IMR-90 (cell line): Measurements from ENCODE around the gene NAIF1. TPM values are rescaled to one million over a fixed set of nuclear protein-coding genes. Genes with fewer than 3 reads are reported as not detected.

Experiments used
- ATAC-seq: fragments of 200-7000 bp; cut with Tn5 transposase; 2 replicates; pipeline ENCODE4 v1.9.1; 2020; ENCODE audit warnings: low read depth, mild to moderate bottlenecking, moderate library complexity
- BruUV-seq: library from RNA; stranded (reverse); fragments of 400-500 nt; replicated peaks from 2 replicates; lab custom pipeline; 2021; lab: Mats Ljungman, UMichigan
- CTCF ChIA-PET: fragments of 300-600 bp; formaldehyde crosslinking; extraction: SDS; loops from one replicate; lab custom pipeline; 2021; ENCODE audit warnings: antibody characterized with exemption; lab: Yijun Ruan, JAX
- POLR2A ChIA-PET: fragments of 300-600 bp; sonication (Branson Sonifier 250); formaldehyde crosslinking; loops from one replicate; lab custom pipeline; 2022; ENCODE audit warnings: antibody characterized with exemption; ENCODE audit not compliant: unreplicated experiment; lab: Charles Lee
- DNase-seq: peaks from one replicate; pipeline ENCODE4 v3.0.0; 2013
- H2AFZ ChIP-seq: replicated peaks from 2 replicates; pipeline ENCODE3; 2013; ENCODE audit warnings: low read length, mild to moderate bottlenecking; ENCODE audit not compliant: poor library complexity
- H2AK5ac ChIP-seq: 2 replicates; pipeline ENCODE4 v1.6.1; 2013; ENCODE audit warnings: low read depth, low read length, inconsistent platforms
- H2AK9ac ChIP-seq: replicated peaks from 2 replicates; pipeline ENCODE3; 2013; ENCODE audit warnings: mild to moderate bottlenecking, low read depth, low read length, moderate library complexity; ENCODE audit not compliant: poor library complexity
- H2BK120ac ChIP-seq: 2 replicates; pipeline ENCODE4 v1.6.1; 2013; ENCODE audit warnings: low read depth, low read length, inconsistent platforms
- H2BK15ac ChIP-seq: 3 replicates; pipeline ENCODE4 v1.6.1; 2013; ENCODE audit warnings: low read depth, low read length, inconsistent platforms
- H2BK20ac ChIP-seq: 2 replicates; pipeline ENCODE4 v1.6.1; 2013; ENCODE audit warnings: low read depth, mild to moderate bottlenecking, inconsistent platforms, low read length, moderate library complexity
- H2BK5ac ChIP-seq: 2 replicates; pipeline ENCODE4 v1.6.1; 2013; ENCODE audit warnings: mild to moderate bottlenecking, low read depth, low read length, inconsistent platforms; ENCODE audit not compliant: poor library complexity, severe bottlenecking
- H3K14ac ChIP-seq: replicated peaks from 2 replicates; pipeline ENCODE4 v1.6.1; 2013; ENCODE audit warnings: low read depth, low read length, inconsistent platforms
- H3K18ac ChIP-seq: 2 replicates; pipeline ENCODE4 v1.6.1; 2013; ENCODE audit warnings: low read depth, low read length, control low read depth
- H3K23ac ChIP-seq: 2 replicates; pipeline ENCODE4 v1.6.1; 2013; ENCODE audit warnings: low read depth, low read length, inconsistent platforms
- H3K27ac ChIP-seq: 2 replicates; pipeline ENCODE4 v1.5.1; 2013; ENCODE audit warnings: mild to moderate bottlenecking, control low read depth, low read length; ENCODE audit not compliant: insufficient read depth
- H3K27me3 ChIP-seq: 2 replicates; pipeline ENCODE4 v1.6.1; 2013; ENCODE audit warnings: low read length; ENCODE audit not compliant: control insufficient read depth, insufficient read depth
- H3K36me3 ChIP-seq: 2 replicates; pipeline ENCODE4 v1.6.1; 2013; ENCODE audit warnings: low read length, mixed read lengths; ENCODE audit not compliant: control insufficient read depth, insufficient read depth
- H3K4ac ChIP-seq: 2 replicates; pipeline ENCODE4 v1.6.1; 2013; ENCODE audit warnings: low read depth, low read length, inconsistent platforms
- H3K4me1 ChIP-seq: 2 replicates; pipeline ENCODE4 v1.6.1; 2013; ENCODE audit warnings: low read length, mixed read lengths; ENCODE audit not compliant: control insufficient read depth, insufficient read depth
- H3K4me2 ChIP-seq: 2 replicates; pipeline ENCODE4 v1.6.1; 2013; ENCODE audit warnings: low read depth, mild to moderate bottlenecking, control low read depth, low read length, moderate library complexity
- H3K4me3 ChIP-seq: 2 replicates; pipeline ENCODE4 v1.5.1; 2013; ENCODE audit warnings: low read depth, mild to moderate bottlenecking, control low read depth, low read length, moderate library complexity; ENCODE audit not compliant: insufficient read depth
- H3K56ac ChIP-seq: 2 replicates; pipeline ENCODE4 v1.6.1; 2013; ENCODE audit warnings: low read length, inconsistent platforms; ENCODE audit not compliant: insufficient read depth; ENCODE audit errors: extremely low read depth
- H3K79me1 ChIP-seq, 2 experiments: 2 replicates each; pipeline ENCODE4 v1.6.1; 2013; ENCODE audit warnings: low read length in 2 of 2, inconsistent platforms in 1 of 2, low read depth in 1 of 2
- H3K9ac ChIP-seq: 2 replicates; pipeline ENCODE4 v1.6.1; 2013; ENCODE audit warnings: low read depth, low read length, control low read depth
- H3K9me1 ChIP-seq: 2 replicates; pipeline ENCODE4 v1.6.1; 2013; ENCODE audit warnings: low read length, inconsistent platforms; ENCODE audit not compliant: insufficient read depth
- H3K9me3 ChIP-seq: 2 replicates; pipeline ENCODE4 v1.6.1; 2013; ENCODE audit warnings: low read length; ENCODE audit not compliant: control insufficient read depth, insufficient read depth
- H4K20me1 ChIP-seq: 2 replicates; pipeline ENCODE4 v1.6.1; 2013; ENCODE audit warnings: low read length, inconsistent platforms; ENCODE audit not compliant: insufficient read depth
- H4K5ac ChIP-seq: 2 replicates; pipeline ENCODE4 v1.6.1; 2013; ENCODE audit warnings: mild to moderate bottlenecking, low read depth, low read length, control low read depth
- H4K8ac ChIP-seq, 2 experiments: 2 replicates each; pipeline ENCODE4 v1.6.1; 2013; ENCODE audit warnings: low read depth in 2 of 2, low read length in 2 of 2, control low read depth in 1 of 2, inconsistent platforms in 1 of 2
- H4K91ac ChIP-seq: 2 replicates; pipeline ENCODE4 v1.6.1; 2013; ENCODE audit warnings: low read depth, low read length, inconsistent platforms; ENCODE audit not compliant: insufficient read depth
- BHLHE40 ChIP-seq: fragments of 150-350 bp; IDR thresholded peaks from 2 replicates; pipeline ENCODE4 v1.6.1; 2016; ENCODE audit warnings: mild to moderate bottlenecking, low read depth, low read length
- CTCF ChIP-seq: conservative IDR thresholded peaks from 2 replicates; pipeline ENCODE4 v1.5.1; 2012; ENCODE audit warnings: mild to moderate bottlenecking, low read depth, low read length, improper control_type of control experiment
- ELK1 ChIP-seq: fragments of 150-350 bp; IDR thresholded peaks from 2 replicates; pipeline ENCODE4 v1.6.1; 2016; ENCODE audit warnings: low read depth, mild to moderate bottlenecking, low read length, moderate library complexity, borderline replicate concordance
- FOS ChIP-seq: fragments of 150-350 bp; IDR thresholded peaks from 2 replicates; pipeline ENCODE4 v1.6.1; 2016; ENCODE audit warnings: low read depth, low read length
- MAFK ChIP-seq: IDR thresholded peaks from 2 replicates; pipeline ENCODE4 v1.6.1; 2012; ENCODE audit warnings: low read depth, low read length, improper control_type of control experiment
- MXI1 ChIP-seq: IDR thresholded peaks from 2 replicates; pipeline ENCODE4 v1.6.1; 2012; ENCODE audit warnings: low read depth, mild to moderate bottlenecking, low read length, moderate library complexity, borderline replicate concordance
- NFE2L2 ChIP-seq: fragments of 150-350 bp; IDR thresholded peaks from 2 replicates; pipeline ENCODE4 v1.6.1; 2016; ENCODE audit warnings: low read depth, mild to moderate bottlenecking, low read length
- POLR2A ChIP-seq: IDR thresholded peaks from 2 replicates; pipeline ENCODE4 v1.6.1; 2012; ENCODE audit warnings: mild to moderate bottlenecking, low read depth, low read length
- RFX5 ChIP-seq: IDR thresholded peaks from 2 replicates; pipeline ENCODE4 v1.8.0; 2012; ENCODE audit warnings: low read depth, mild to moderate bottlenecking, low read length, moderate library complexity
- SMC3 ChIP-seq: fragments of 150-350 bp; IDR thresholded peaks from 2 replicates; pipeline ENCODE4 v1.6.1; 2016; ENCODE audit warnings: low read depth, mild to moderate bottlenecking, antibody characterized with exemption, low read length, moderate library complexity
- WGBS, 2 experiments: methylation state at CpG; one replicate each; pipeline versions ENCODE4 v1.1.5 to v1.1.7; 2013; ENCODE audit warnings: missing lambda C conversion rate in 2 of 2; ENCODE audit not compliant: insufficient read length in 1 of 2; ENCODE audit errors: extremely low coverage in 2 of 2; 5-methylcytosine and 5-hydroxymethylcytosine counted together
- dilution Hi-C: fragments of 300-500 bp; cut with HindIII; formaldehyde crosslinking; loops from one replicate; pipeline ENCODE4 v1.14.3; 2018; ENCODE audit warnings: low sequenced_read_pairs; ENCODE audit not compliant: unreplicated experiment
- in situ Hi-C: fragments of 300-500 bp; cut with MboI; formaldehyde crosslinking; loops from 3 replicates; pipeline ENCODE4 v1.14.3; 2019; ENCODE audit warnings: low sequenced_read_pairs, inconsistent platforms, mixed read lengths
- intact Hi-C: fragments of 100-400 bp; cut with micrococcal nuclease; formaldehyde crosslinking; loops from 2 replicates; pipeline ENCODE4 v1.10.0; 2022
- polyA plus RNA-seq, 3 experiments: library from polyadenylated mRNA; depleted of rRNA; stranded (reverse); fragments of >200 nt; gene quantifications; 2 replicates each; pipeline ENCODE4 v1.2.3, GENCODE V29; 2012; ENCODE audit warnings: low replicate concordance in 1 of 3
- total RNA-seq: library from RNA; depleted of rRNA; stranded (reverse); fragments of >200 nt; gene quantifications from 2 replicates; pipeline ENCODE4 v1.2.3, GENCODE V29; 2012

NAIF1 gene
- total and polyA plus RNA-seq, 2 of the 4 experiments (the other 2 are of a cell fraction) = 9.7 to 10.1 TPM

GRCh38 chr9:128101690-128102089 lies 34.6 kb upstream of the NAIF1 start:
- in situ Hi-C loops = no loop called here
- no peak overlapping the region for H3K4me2 ChIP-seq

More at GRCh38 chr9:128101690-128102089, 34.6 kb upstream of the NAIF1 start:
- Histone ChIP-seq H2BK15ac (no peak overlapping the region), H3K79me1 (peaks cover 31 to 87% of the 10 kb centered on the region in 2 experiments), H3K9me1 (peaks cover 25% of the 10 kb centered on the region; the same call in 1 of the 2 replicates), H3K56ac (no peak overlapping the region), H3K9me3 (no peaks in the 10 kb centered on the region), H2AFZ (no peak overlapping the region), H3K27me3 (no peaks in the 10 kb centered on the region), H3K4me1 (peaks cover 25% of the 10 kb centered on the region), H4K8ac (no peak overlapping the region), H4K5ac (no peak overlapping the region), H3K23ac (no peak overlapping the region), H4K91ac (no peak overlapping the region), H3K4me3 (no peak overlapping the region), H2BK120ac (no peak overlapping the region), H2BK5ac (no peak overlapping the region), H3K36me3 (peaks cover 51% of the 10 kb centered on the region), H3K27ac (no peak overlapping the region), H3K14ac (no peak overlapping the region), H3K18ac (no peak overlapping the region), H3K9ac (no peak overlapping the region), H2AK5ac (no peak overlapping the region), H2BK20ac (no peak overlapping the region), H2AK9ac (peak overlapping the region; percentile 34), H3K4ac (no peak overlapping the region), H4K20me1 (peaks cover 45% of the 10 kb centered on the region)
- CTCF ChIA-PET = no interaction called here
- no peak for ATAC-seq
- dilution Hi-C loops = no loop called here
- intact Hi-C loops = no loop called here
- WGBS, 2 experiments = 96% methylated on average over 20 of the region's 20 CpGs; no CpG with 5 or more reads in 1 of the 2 experiments
- BruUV-seq = no TSS peak
- POLR2A ChIA-PET = no interaction called here
- no peak for TF ChIP-seq POLR2A
- TF ChIP-seq CTCF = no peak
- no peak for TF ChIP-seq BHLHE40
- TF ChIP-seq MXI1 = no peak
- no peak for TF ChIP-seq MAFK
- no peak for TF ChIP-seq FOS
- TF ChIP-seq ELK1 = no peak
- no peak for TF ChIP-seq RFX5
- no peak for TF ChIP-seq NFE2L2
- TF ChIP-seq SMC3 = no peak
- no peak for DNase-seq
